K562 (cell line): ENCODE measurements around the gene SP2. TPM values are rescaled to one million over a fixed set of nuclear protein-coding genes. Genes with fewer than 3 reads are reported as not detected.
A peak's percentile ranks its signal among the peaks of the same experiment; 100 is the strongest.

ENCODE experiments used
- ASH1L ChIP-seq: fragments of 450-650 bp; IDR thresholded peaks from 2 replicates; pipeline ENCODE4 v1.6.1; 2018; ENCODE audit warnings: borderline replicate concordance, mild to moderate bottlenecking, low read depth; ENCODE audit not compliant: partially characterized antibody
- ATF3 ChIP-seq, 2 experiments: fragments of 450-650 bp in 1 of 2; sonication (generic) in 1 of 2; formaldehyde crosslinking in 1 of 2; IDR thresholded peaks in 1 of 2; conservative IDR thresholded peaks in 1 of 2; 2 replicates each; pipeline versions ENCODE4 v1.6.1 to v1.8.1; 2016 to 2023; ENCODE audit warnings: mild to moderate bottlenecking in 2 of 2, moderate library complexity in 2 of 2, inconsistent platforms in 1 of 2, missing genetic modification reagents in 1 of 2
- CXXC5 ChIP-seq: fragments of 250-450 bp; sonication (Bioruptor Pico); IDR thresholded peaks from 2 replicates; pipeline ENCODE4 v1.8.0; 2022; ENCODE audit warnings: inconsistent platforms, mild to moderate bottlenecking, moderate library complexity
- E2F5 ChIP-seq: sonication (generic); formaldehyde crosslinking; IDR thresholded peaks from 2 replicates; pipeline ENCODE4 v1.8.0; 2022; ENCODE audit warnings: mild to moderate bottlenecking, missing genetic modification reagents
- FOXP1 ChIP-seq: sonication (generic); formaldehyde crosslinking; IDR thresholded peaks from 2 replicates; pipeline ENCODE4 v1.8.0; 2022; ENCODE audit warnings: mild to moderate bottlenecking, missing genetic modification reagents
- NFRKB ChIP-seq: fragments of 450-650 bp; IDR thresholded peaks from 2 replicates; pipeline ENCODE4 v1.6.1; 2016; ENCODE audit warnings: low read depth
- RAD21 ChIP-seq, 2 experiments: fragments of 250-450 bp in 1 of 2; fragments of 450-650 bp in 1 of 2; sonication (Bioruptor Pico) in 1 of 2; formaldehyde crosslinking in 1 of 2; IDR thresholded peaks in 1 of 2; conservative IDR thresholded peaks in 1 of 2; 2 replicates each; pipeline versions ENCODE4 v1.4.0 to v1.8.0; 2020 to 2022; ENCODE audit warnings: mild to moderate bottlenecking in 2 of 2, moderate library complexity in 1 of 2
- SIN3A ChIP-seq, 2 experiments: fragments of 150-350 bp in 1 of 2; IDR thresholded peaks; 2 replicates each; pipeline ENCODE4 v1.6.1; 2011 to 2016; ENCODE audit warnings: borderline replicate concordance in 2 of 2, low read depth in 2 of 2, low read length in 2 of 2, mild to moderate bottlenecking in 2 of 2, moderate library complexity in 2 of 2; ENCODE audit not compliant: control insufficient read depth in 1 of 2
- SMARCE1 ChIP-seq: fragments of 450-650 bp; IDR thresholded peaks from 2 replicates; pipeline ENCODE4 v1.7.1; 2016; ENCODE audit warnings: mild to moderate bottlenecking
- SP2 ChIP-seq: IDR thresholded peaks from 2 replicates; pipeline ENCODE4 v1.6.1; 2011; ENCODE audit warnings: mild to moderate bottlenecking, low read depth, low read length, moderate library complexity; ENCODE audit not compliant: poor library complexity, severe bottlenecking; ENCODE audit errors: extremely low read depth
- ZBTB34 ChIP-seq: fragments of 250-450 bp; sonication (Bioruptor Pico); IDR thresholded peaks from 2 replicates; pipeline ENCODE4 v1.8.0; 2021; ENCODE audit warnings: mild to moderate bottlenecking, moderate library complexity
- ZNF146 ChIP-seq: IDR thresholded peaks from one replicate; pipeline ENCODE4 v1.6.1; 2018; ENCODE audit warnings: missing compliant biosample characterization; ENCODE audit not compliant: unreplicated experiment
- polyA plus RNA-seq, 8 experiments: library from polyadenylated mRNA; depleted of rRNA in 4 of 8; stranded (reverse) in 5 of 8; unstranded in 3 of 8; fragments of >200 nt; fragmentation: Nextera tagmentation in 2 of 8; fragmentation: Illumina TruSeq in 1 of 8; extraction: Ambion mirVana in 2 of 8; extraction: Trizol in 1 of 8; gene quantifications; 2 replicates each; pipeline versions ENCODE4 v1.2.1 to v1.2.3, GENCODE V29; 2011 to 2014; ENCODE audit warnings: inconsistent platforms in 1 of 8, missing spikeins in 1 of 8
- total RNA-seq, 7 experiments: library from RNA; depleted of rRNA in 6 of 7; stranded (reverse); fragments of >200 nt in 6 of 7; fragmentation: Illumina TruSeq in 2 of 7; extraction: Trizol in 2 of 7; gene quantifications; 2 replicates each; pipeline versions ENCODE4 v1.2.1 to v1.2.3, GENCODE V29; 2011 to 2021; ENCODE audit warnings: low replicate concordance in 1 of 7
- TF ChIP-seq, protein P1 (sequence below): fragments of 200-800 bp; sonication (Bioruptor generic); IDR thresholded peaks from 2 replicates; pipeline ENCODE4 v1.6.1; 2017; ENCODE audit warnings: missing genetic modification characterization, missing compliant biosample characterization
- TF ChIP-seq, protein P2 (sequence below): sonication (generic); formaldehyde crosslinking; IDR thresholded peaks from 2 replicates; pipeline ENCODE4 v1.9.0; 2022; ENCODE audit warnings: mild to moderate bottlenecking, missing genetic modification reagents
- TF ChIP-seq, protein P3 (sequence below), 3 experiments: IDR thresholded peaks in 2 of 3; conservative IDR thresholded peaks in 1 of 3; 2 replicates each; pipeline ENCODE4 v1.5.1; 2011 to 2012; ENCODE audit warnings: low read length in 3 of 3, mild to moderate bottlenecking in 3 of 3, control low read depth in 2 of 3, improper control_type of control experiment in 1 of 3, inconsistent platforms in 1 of 3, low read depth in 1 of 3, mixed read lengths in 1 of 3, moderate library complexity in 1 of 3; ENCODE audit not compliant: insufficient read depth in 2 of 3
- TF ChIP-seq, protein P4 (sequence below): fragments of 250-450 bp; sonication (Bioruptor Pico); IDR thresholded peaks from 2 replicates; pipeline ENCODE4 v1.6.1; 2021; ENCODE audit warnings: mild to moderate bottlenecking

Gene SP2
- total and polyA plus RNA-seq, 9 of the 15 experiments (the other 6 are each of a cell fraction or from before 2014, with no cell fraction given), result 0.77 to 22.3 (median 2.3) TPM

- TF ChIP-seq, protein P1, sequence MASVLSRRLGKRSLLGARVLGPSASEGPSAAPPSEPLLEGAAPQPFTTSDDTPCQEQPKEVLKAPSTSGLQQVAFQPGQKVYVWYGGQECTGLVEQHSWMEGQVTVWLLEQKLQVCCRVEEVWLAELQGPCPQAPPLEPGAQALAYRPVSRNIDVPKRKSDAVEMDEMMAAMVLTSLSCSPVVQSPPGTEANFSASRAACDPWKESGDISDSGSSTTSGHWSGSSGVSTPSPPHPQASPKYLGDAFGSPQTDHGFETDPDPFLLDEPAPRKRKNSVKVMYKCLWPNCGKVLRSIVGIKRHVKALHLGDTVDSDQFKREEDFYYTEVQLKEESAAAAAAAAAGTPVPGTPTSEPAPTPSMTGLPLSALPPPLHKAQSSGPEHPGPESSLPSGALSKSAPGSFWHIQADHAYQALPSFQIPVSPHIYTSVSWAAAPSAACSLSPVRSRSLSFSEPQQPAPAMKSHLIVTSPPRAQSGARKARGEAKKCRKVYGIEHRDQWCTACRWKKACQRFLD (CRISPR knock-in tag), result no peak; the same call in 1 of the 2 replicates
- peak; percentile 98 for TF ChIP-seq E2F5 (CRISPR knock-in tag)
- peak; percentile 77 for TF ChIP-seq CXXC5
- 0 out of 2 replicates have a peak, but pooled peaks have one; percentile 36 for TF ChIP-seq SMARCE1
- 0 out of 2 replicates have a peak, but pooled peaks have one; percentile 35 for TF ChIP-seq ZBTB34 (CRISPR knock-in tag)
- TF ChIP-seq SIN3A (IDR thresholded peaks at IDR 0.05; ENCODE audit: borderline replicate concordance in 2 of 2, control insufficient read depth in 1 of 2, low read depth in 2 of 2, low read length in 2 of 2), result peak in 1 of 2 experiments; percentile 54; a peak in 1 of 4 replicates
- peak; percentile 69 for TF ChIP-seq SP2
- peak; percentile 94; the same call in 1 of the 2 replicates for TF ChIP-seq FOXP1
- TF ChIP-seq ASH1L, result peak; percentile 76
- TF ChIP-seq NFRKB, result peak; percentile 88
- no peak for TF ChIP-seq ZNF146 (CRISPR knock-in tag)
- TF ChIP-seq, protein P2, sequence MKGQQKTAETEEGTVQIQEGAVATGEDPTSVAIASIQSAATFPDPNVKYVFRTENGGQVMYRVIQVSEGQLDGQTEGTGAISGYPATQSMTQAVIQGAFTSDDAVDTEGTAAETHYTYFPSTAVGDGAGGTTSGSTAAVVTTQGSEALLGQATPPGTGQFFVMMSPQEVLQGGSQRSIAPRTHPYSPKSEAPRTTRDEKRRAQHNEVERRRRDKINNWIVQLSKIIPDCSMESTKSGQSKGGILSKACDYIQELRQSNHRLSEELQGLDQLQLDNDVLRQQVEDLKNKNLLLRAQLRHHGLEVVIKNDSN (CRISPR knock-in tag), result peak; percentile 88
- TF ChIP-seq, protein P3, sequence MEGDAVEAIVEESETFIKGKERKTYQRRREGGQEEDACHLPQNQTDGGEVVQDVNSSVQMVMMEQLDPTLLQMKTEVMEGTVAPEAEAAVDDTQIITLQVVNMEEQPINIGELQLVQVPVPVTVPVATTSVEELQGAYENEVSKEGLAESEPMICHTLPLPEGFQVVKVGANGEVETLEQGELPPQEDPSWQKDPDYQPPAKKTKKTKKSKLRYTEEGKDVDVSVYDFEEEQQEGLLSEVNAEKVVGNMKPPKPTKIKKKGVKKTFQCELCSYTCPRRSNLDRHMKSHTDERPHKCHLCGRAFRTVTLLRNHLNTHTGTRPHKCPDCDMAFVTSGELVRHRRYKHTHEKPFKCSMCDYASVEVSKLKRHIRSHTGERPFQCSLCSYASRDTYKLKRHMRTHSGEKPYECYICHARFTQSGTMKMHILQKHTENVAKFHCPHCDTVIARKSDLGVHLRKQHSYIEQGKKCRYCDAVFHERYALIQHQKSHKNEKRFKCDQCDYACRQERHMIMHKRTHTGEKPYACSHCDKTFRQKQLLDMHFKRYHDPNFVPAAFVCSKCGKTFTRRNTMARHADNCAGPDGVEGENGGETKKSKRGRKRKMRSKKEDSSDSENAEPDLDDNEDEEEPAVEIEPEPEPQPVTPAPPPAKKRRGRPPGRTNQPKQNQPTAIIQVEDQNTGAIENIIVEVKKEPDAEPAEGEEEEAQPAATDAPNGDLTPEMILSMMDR (IDR thresholded peaks at IDR 0.05 in 2 of 3, conservative IDR thresholded peaks at IDR 0.05 in 1 of 3; ENCODE audit: insufficient read depth in 2 of 3, low read depth in 1 of 3, low read length in 3 of 3), result peak; percentile 98 to 99 (median 98)
- TF ChIP-seq, protein P4, sequence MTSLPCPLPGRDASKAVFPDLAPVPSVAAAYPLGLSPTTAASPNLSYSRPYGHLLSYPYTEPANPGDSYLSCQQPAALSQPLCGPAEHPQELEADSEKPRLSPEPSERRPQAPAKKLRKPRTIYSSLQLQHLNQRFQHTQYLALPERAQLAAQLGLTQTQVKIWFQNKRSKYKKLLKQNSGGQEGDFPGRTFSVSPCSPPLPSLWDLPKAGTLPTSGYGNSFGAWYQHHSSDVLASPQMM (CRISPR knock-in tag), result no peak
- no peak for TF ChIP-seq ATF3 (IDR thresholded peaks at IDR 0.05)
- peak; percentile 68; the same call in 1 of the 2 replicates for TF ChIP-seq ATF3 (CRISPR knock-in tag; conservative IDR thresholded peaks at IDR 0.05)
- TF ChIP-seq RAD21 (CRISPR knock-in tag; conservative IDR thresholded peaks at IDR 0.05 in 1 of 2, IDR thresholded peaks at IDR 0.05 in 1 of 2), result peak; percentile 73 to 76
These were observed 74.9 kb downstream of the SP2 start, which contains the start of gene CDK5RAP3 (continued) for GRCh38 chr17:47970725-47971499.
